Measurements from ENCODE around the gene CUTC. TPM values are rescaled to one million over a fixed set of nuclear protein-coding genes. Genes with fewer than 3 reads are reported as not detected.

Gene CUTC
- polyA plus RNA-seq, 3 donors: 17.3 to 41.9 (median 35.5) TPM

DNA sequence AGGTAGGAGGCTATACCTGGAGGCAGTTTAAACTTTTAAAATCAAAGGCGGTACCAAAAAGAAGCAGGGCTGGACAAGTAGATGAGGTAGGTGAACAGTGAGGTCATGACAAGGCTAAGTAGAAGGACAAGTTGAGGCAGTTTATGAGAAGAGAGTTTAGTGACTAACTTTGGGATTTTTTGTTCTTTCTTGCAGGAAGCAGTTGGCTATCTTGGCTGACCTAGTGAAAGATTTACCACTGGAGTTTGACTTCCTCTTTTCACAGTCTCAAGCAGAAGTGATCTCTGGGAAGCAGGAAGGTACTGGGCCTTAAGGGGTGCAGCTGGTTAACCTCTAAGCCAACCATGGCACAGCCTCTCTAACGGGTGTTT is 46.5 kb upstream of the CUTC start:
- intact Hi-C loops (cut with micrococcal nuclease): loop anchor here in 1 of 2 donors (2.0 kb wide), 1 partner anchor 65 kb away; the partner anchor contains the start of gene SLC25A28
- peak; percentile 73 to 94 (median 80) for DNase-seq
- Histone ChIP-seq H3K79me2 (ENCODE audit: insufficient read depth, low read length) (no peaks in the 10 kb centered on the region), H3K27ac (ENCODE audit: low read depth in 1 of 2, low read length in 2 of 2) (peak overlapping the region; percentile 76 to 77), H3K4me1 (ENCODE audit: control insufficient read depth in 1 of 2, insufficient read depth in 2 of 2, low read length in 2 of 2) (peaks cover 12 to 21% of the 10 kb centered on the region in 2 donors), H3K9me3 (replicated peaks in 1 of 2; ENCODE audit: control insufficient read depth in 1 of 2, insufficient read depth in 1 of 2, low read length in 2 of 2) (no peaks in the 10 kb centered on the region), H2AFZ (ENCODE audit: insufficient read depth, low read depth, low read length, poor library complexity, severe bottlenecking) (no peak overlapping the region), H3K9ac (ENCODE audit: insufficient read depth, low read length, poor library complexity, severe bottlenecking) (no peak overlapping the region), H3K4me2 (replicated peaks; ENCODE audit: extremely low read depth, low read length, poor library complexity, severe bottlenecking) (peak overlapping the region; percentile 64), H3K27me3 (ENCODE audit: control insufficient read depth in 2 of 2, insufficient read depth in 2 of 2, low read length in 2 of 2) (no peaks in the 10 kb centered on the region), H3K36me3 (replicated peaks in 1 of 2; ENCODE audit: control insufficient read depth in 1 of 2, insufficient read depth in 2 of 2, low read length in 2 of 2) (peaks cover 4 to 29% of the 10 kb centered on the region in 2 donors), H3K4me3 (replicated peaks in 1 of 3; ENCODE audit: low read depth in 2 of 3, low read length in 3 of 3) (peak overlapping the region in 2 of 3 experiments; percentile 9 to 42), H4K20me1 (ENCODE audit: insufficient read depth, low read length) (no peaks in the 10 kb centered on the region)
- H3K4me1 Mint-ChIP-seq: peaks cover 32% of the 10 kb centered on the region
- TF ChIP-seq, protein P1, sequence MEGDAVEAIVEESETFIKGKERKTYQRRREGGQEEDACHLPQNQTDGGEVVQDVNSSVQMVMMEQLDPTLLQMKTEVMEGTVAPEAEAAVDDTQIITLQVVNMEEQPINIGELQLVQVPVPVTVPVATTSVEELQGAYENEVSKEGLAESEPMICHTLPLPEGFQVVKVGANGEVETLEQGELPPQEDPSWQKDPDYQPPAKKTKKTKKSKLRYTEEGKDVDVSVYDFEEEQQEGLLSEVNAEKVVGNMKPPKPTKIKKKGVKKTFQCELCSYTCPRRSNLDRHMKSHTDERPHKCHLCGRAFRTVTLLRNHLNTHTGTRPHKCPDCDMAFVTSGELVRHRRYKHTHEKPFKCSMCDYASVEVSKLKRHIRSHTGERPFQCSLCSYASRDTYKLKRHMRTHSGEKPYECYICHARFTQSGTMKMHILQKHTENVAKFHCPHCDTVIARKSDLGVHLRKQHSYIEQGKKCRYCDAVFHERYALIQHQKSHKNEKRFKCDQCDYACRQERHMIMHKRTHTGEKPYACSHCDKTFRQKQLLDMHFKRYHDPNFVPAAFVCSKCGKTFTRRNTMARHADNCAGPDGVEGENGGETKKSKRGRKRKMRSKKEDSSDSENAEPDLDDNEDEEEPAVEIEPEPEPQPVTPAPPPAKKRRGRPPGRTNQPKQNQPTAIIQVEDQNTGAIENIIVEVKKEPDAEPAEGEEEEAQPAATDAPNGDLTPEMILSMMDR (IDR thresholded peaks at IDR 0.05): no peak
- H3K4me3 Mint-ChIP-seq: peak overlapping the region; percentile 61 to 64
- peaks cover 0 to 2% (median 0%) of the 10 kb centered on the region in 7 donors for H3K9me3 Mint-ChIP-seq
- H3K27ac Mint-ChIP-seq: peak overlapping the region; percentile 87 to 98 (median 96)
- peaks cover 16 to 33% of the 10 kb centered on the region in 2 donors for H3K36me3 Mint-ChIP-seq
- no peaks in the 10 kb centered on the region for H3K27me3 Mint-ChIP-seq (ENCODE audit: low read depth in 3 of 3)
- WGBS (ENCODE audit: insufficient coverage): 0% methylated on average over 1 of the region's 2 CpGs

DNA sequence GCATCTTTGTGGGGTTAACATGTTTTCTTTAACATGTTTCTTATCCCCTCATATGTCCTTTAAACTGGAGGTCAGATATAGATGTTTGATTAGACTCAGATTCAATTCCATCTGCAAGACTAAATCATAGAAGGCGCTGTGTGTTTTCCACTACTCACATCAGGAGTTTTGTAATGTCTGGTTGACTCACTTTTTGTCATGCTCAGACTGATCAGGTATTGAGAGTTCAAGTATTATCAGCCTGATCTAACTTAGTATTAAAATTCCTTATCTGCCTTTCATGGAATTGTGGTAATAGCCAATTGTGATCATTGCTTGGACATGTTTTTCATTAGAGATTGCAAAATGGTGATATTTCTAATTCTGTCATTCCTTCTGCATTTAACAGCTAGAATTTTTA is 42.6 kb upstream of the CUTC start:
- Histone ChIP-seq H3K9ac (ENCODE audit: insufficient read depth, low read length, poor library complexity, severe bottlenecking) (no peak overlapping the region), H3K4me1 (ENCODE audit: control insufficient read depth in 1 of 2, insufficient read depth in 2 of 2, low read length in 2 of 2) (peaks cover 12 to 20% of the 10 kb centered on the region in 2 donors), H3K27ac (ENCODE audit: low read depth in 1 of 2, low read length in 2 of 2) (no peak overlapping the region), H3K9me3 (replicated peaks in 1 of 2; ENCODE audit: control insufficient read depth in 1 of 2, insufficient read depth in 1 of 2, low read length in 2 of 2) (no peaks in the 10 kb centered on the region), H3K4me2 (replicated peaks; ENCODE audit: extremely low read depth, low read length, poor library complexity, severe bottlenecking) (no peak overlapping the region), H3K79me2 (ENCODE audit: insufficient read depth, low read length) (no peaks in the 10 kb centered on the region), H2AFZ (ENCODE audit: insufficient read depth, low read depth, low read length, poor library complexity, severe bottlenecking) (no peak overlapping the region), H3K27me3 (ENCODE audit: control insufficient read depth in 2 of 2, insufficient read depth in 2 of 2, low read length in 2 of 2) (no peaks in the 10 kb centered on the region), H3K36me3 (replicated peaks in 1 of 2; ENCODE audit: control insufficient read depth in 1 of 2, insufficient read depth in 2 of 2, low read length in 2 of 2) (peaks cover 18 to 61% of the 10 kb centered on the region in 2 donors), H3K4me3 (replicated peaks in 1 of 3; ENCODE audit: low read depth in 2 of 3, low read length in 3 of 3) (no peak overlapping the region), H4K20me1 (ENCODE audit: insufficient read depth, low read length) (no peaks in the 10 kb centered on the region)
- WGBS (ENCODE audit: insufficient coverage): no CpG with 5 or more reads among the region's 1 CpG
- no peak for DNase-seq
- TF ChIP-seq, protein P1 (IDR thresholded peaks at IDR 0.05): no peak
- Mint-ChIP-seq H3K27ac (no peak overlapping the region), H3K4me3 (no peak overlapping the region), H3K4me1 (peaks cover 21% of the 10 kb centered on the region), H3K9me3 (peaks cover 0 to 2% (median 0%) of the 10 kb centered on the region in 7 donors), H3K27me3 (ENCODE audit: low read depth in 3 of 3) (peaks cover 0 to 2% (median 0%) of the 10 kb centered on the region in 3 donors), H3K36me3 (peaks cover 40 to 57% of the 10 kb centered on the region in 2 donors)
- intact Hi-C loops (cut with micrococcal nuclease): no loop called here
